K562 (cell line): ENCODE results near the gene SS18L1. TPM values are rescaled to one million over a fixed set of nuclear protein-coding genes. Genes with fewer than 3 reads are reported as not detected.

Experiments used
- ATAC-seq: fragments of 200-7000 bp; cut with Tn5 transposase; 3 replicates; pipeline ENCODE4 v1.9.1; 2020; ENCODE audit warnings: moderate library complexity
- BruUV-seq: library from RNA; stranded (reverse); fragments of 400-500 nt; replicated peaks from 2 replicates; lab custom pipeline; 2021; lab: Mats Ljungman, UMichigan
- CTCF ChIA-PET: fragments of 300-600 bp; formaldehyde crosslinking; extraction: SDS; loops from one replicate; lab custom pipeline; 2021; ENCODE audit warnings: low intra/inter-chr PET ratio; lab: Yijun Ruan, JAX
- POLR2A ChIA-PET: fragments of 300-600, 350-650 bp; sonication (Branson Sonifier 250); formaldehyde crosslinking; extraction: SDS; loops from one replicate; lab custom pipeline; 2021; ENCODE audit warnings: antibody characterized with exemption, inconsistent platforms; lab: Yijun Ruan, JAX
- DNase-seq, 4 experiments: peaks; one replicate each; pipeline versions ENCODE4 v3.0.0 to v3.0.0-alpha.2; 2011 to 2018; ENCODE audit warnings: low spot score in 3 of 4, mixed read lengths in 3 of 4; ENCODE audit errors: extremely low read depth in 1 of 4
- FAIRE-seq: peaks from 2 replicates; lab custom pipeline; 2011; peaks lifted over from hg19 to GRCh38; lab: Jason Lieb, UNC
- H2AFZ ChIP-seq: 2 replicates; pipeline ENCODE4 v1.6.0; 2011; ENCODE audit warnings: low read depth, low read length, control low read depth, inconsistent platforms
- H3K27ac ChIP-seq: fragments of 200-600 bp; 3 replicates; pipeline ENCODE4 v1.8.0; 2011; ENCODE audit warnings: low read depth, mild to moderate bottlenecking, control low read depth, inconsistent platforms, low read length, moderate library complexity, mixed read lengths; ENCODE audit errors: extremely low read depth
- H3K27me3 ChIP-seq, 2 experiments: fragments of 300-600 bp in 1 of 2; 2 replicates in 1 of 2; 3 replicates in 1 of 2; pipeline versions ENCODE4 v1.6.0 to v1.8.0; 2011; ENCODE audit warnings: inconsistent platforms in 2 of 2, low read length in 2 of 2, mild to moderate bottlenecking in 1 of 2, mixed read lengths in 1 of 2, moderate library complexity in 1 of 2; ENCODE audit not compliant: control insufficient read depth in 2 of 2, insufficient read depth in 2 of 2
- H3K36me3 ChIP-seq: fragments of 300-600 bp; 3 replicates; pipeline ENCODE4 v1.8.0; 2011; ENCODE audit warnings: mild to moderate bottlenecking, low read length, inconsistent platforms; ENCODE audit not compliant: control insufficient read depth, insufficient read depth
- H3K4me1 ChIP-seq, 2 experiments: fragments of 200-600 bp in 1 of 2; replicated peaks in 1 of 2; 2 replicates in 1 of 2; 3 replicates in 1 of 2; pipeline versions ENCODE4 v1.5.1 to v1.8.0; 2011; ENCODE audit warnings: inconsistent platforms in 2 of 2, low read length in 2 of 2, mild to moderate bottlenecking in 1 of 2, mixed read lengths in 1 of 2, moderate library complexity in 1 of 2; ENCODE audit not compliant: control insufficient read depth in 2 of 2, insufficient read depth in 2 of 2
- H3K4me2 ChIP-seq: 2 replicates; pipeline ENCODE4 v1.6.1; 2011; ENCODE audit warnings: low read length, control low read depth, inconsistent platforms, mixed read lengths; ENCODE audit not compliant: insufficient read depth
- H3K4me3 ChIP-seq: fragments of 200-600 bp; sonication (generic), shearing (Covaris generic); 2 replicates; pipeline ENCODE4 v1.5.1; 2016; ENCODE audit warnings: control low read depth, inconsistent platforms
- H3K79me2 ChIP-seq: fragments of 200-600 bp; 3 replicates; pipeline ENCODE4 v1.8.0; 2011; ENCODE audit warnings: low read length, inconsistent platforms; ENCODE audit not compliant: control insufficient read depth, insufficient read depth
- H3K9ac ChIP-seq, 2 experiments: 2 replicates each; pipeline versions ENCODE4 v1.6.0 to v1.6.1; 2011; ENCODE audit warnings: low read depth in 2 of 2, low read length in 2 of 2, control low read depth in 1 of 2, inconsistent platforms in 1 of 2, mild to moderate bottlenecking in 1 of 2, mixed read lengths in 1 of 2; ENCODE audit not compliant: insufficient read depth in 1 of 2
- H3K9me1 ChIP-seq: one replicate; pipeline ENCODE4 v1.6.0; 2011; ENCODE audit warnings: inconsistent platforms, mild to moderate bottlenecking, low read length, moderate library complexity; ENCODE audit not compliant: control insufficient read depth, insufficient read depth
- H3K9me3 ChIP-seq: replicated peaks from 2 replicates; pipeline ENCODE4 v1.5.1; 2011; ENCODE audit warnings: low read depth, low read length, inconsistent platforms; ENCODE audit not compliant: control insufficient read depth, insufficient read depth
- H4K20me1 ChIP-seq: replicated peaks from 2 replicates; pipeline ENCODE4 v1.6.1; 2011; ENCODE audit warnings: low read length, inconsistent platforms, mixed read lengths; ENCODE audit not compliant: control insufficient read depth, insufficient read depth
- KAT7 ChIP-seq: sonication (generic); formaldehyde crosslinking; IDR thresholded peaks from 2 replicates; pipeline ENCODE4 v1.8.0; 2022; ENCODE audit warnings: missing genetic modification reagents, mild to moderate bottlenecking, borderline replicate concordance
- MECOM ChIP-seq: fragments of 250-450 bp; sonication (Bioruptor Pico); IDR thresholded peaks from 2 replicates; pipeline ENCODE4 v1.8.0; 2022; ENCODE audit warnings: inconsistent platforms
- POLR2G ChIP-seq: fragments of 200-400 bp; formaldehyde crosslinking; IDR thresholded peaks from 2 replicates; pipeline ENCODE4 v1.6.1; 2017; ENCODE audit warnings: low read depth, mild to moderate bottlenecking, antibody characterized with exemption, low read length, moderate library complexity
- PYGO2 ChIP-seq: fragments of 450-650 bp; IDR thresholded peaks from 2 replicates; pipeline ENCODE4 v1.6.1; 2016; ENCODE audit warnings: mild to moderate bottlenecking, missing genetic modification characterization, moderate library complexity, missing compliant biosample characterization
- RBFOX2 ChIP-seq: fragments of 200-400 bp; formaldehyde crosslinking; IDR thresholded peaks from 2 replicates; pipeline ENCODE4 v1.6.1; 2017; ENCODE audit warnings: low read depth, mild to moderate bottlenecking, low read length, moderate library complexity
- WGBS: fragments of 100-300 bp; shearing (Covaris generic); methylation state at CpG from one replicate; pipeline ENCODE4 v1.1.6; 2016; ENCODE audit warnings: low coverage, mixed read lengths; ENCODE audit not compliant: insufficient coverage; ENCODE audit errors: missing lambda C conversion rate; 5-methylcytosine and 5-hydroxymethylcytosine counted together
- in situ Hi-C: fragments of 300-500 bp; cut with MboI; formaldehyde crosslinking; loops from 4 replicates; pipeline ENCODE4 v1.15.0; 2018; ENCODE audit warnings: inconsistent platforms, mixed read lengths
- intact Hi-C: fragments of 100-400 bp; cut with micrococcal nuclease; formaldehyde crosslinking; loops from 2 replicates; pipeline ENCODE4 v1.14.2; 2022
- polyA plus RNA-seq, 8 experiments: library from polyadenylated mRNA; depleted of rRNA in 4 of 8; stranded (reverse) in 5 of 8; unstranded in 3 of 8; fragments of >200 nt; fragmentation: Nextera tagmentation in 2 of 8; fragmentation: Illumina TruSeq in 1 of 8; extraction: Ambion mirVana in 2 of 8; extraction: Trizol in 1 of 8; gene quantifications; 2 replicates each; pipeline versions ENCODE4 v1.2.1 to v1.2.3, GENCODE V29; 2011 to 2014; ENCODE audit warnings: inconsistent platforms in 1 of 8, missing spikeins in 1 of 8
- total RNA-seq, 7 experiments: library from RNA; depleted of rRNA in 6 of 7; stranded (reverse); fragments of >200 nt in 6 of 7; fragmentation: Illumina TruSeq in 2 of 7; extraction: Trizol in 2 of 7; gene quantifications; 2 replicates each; pipeline versions ENCODE4 v1.2.1 to v1.2.3, GENCODE V29; 2011 to 2021; ENCODE audit warnings: low replicate concordance in 1 of 7

SS18L1 gene
- total and polyA plus RNA-seq, 9 of the 15 experiments (the other 6 are each of a cell fraction or from before 2014, with no cell fraction given), result 2.7 to 28.3 (median 15.1) TPM

DNA sequence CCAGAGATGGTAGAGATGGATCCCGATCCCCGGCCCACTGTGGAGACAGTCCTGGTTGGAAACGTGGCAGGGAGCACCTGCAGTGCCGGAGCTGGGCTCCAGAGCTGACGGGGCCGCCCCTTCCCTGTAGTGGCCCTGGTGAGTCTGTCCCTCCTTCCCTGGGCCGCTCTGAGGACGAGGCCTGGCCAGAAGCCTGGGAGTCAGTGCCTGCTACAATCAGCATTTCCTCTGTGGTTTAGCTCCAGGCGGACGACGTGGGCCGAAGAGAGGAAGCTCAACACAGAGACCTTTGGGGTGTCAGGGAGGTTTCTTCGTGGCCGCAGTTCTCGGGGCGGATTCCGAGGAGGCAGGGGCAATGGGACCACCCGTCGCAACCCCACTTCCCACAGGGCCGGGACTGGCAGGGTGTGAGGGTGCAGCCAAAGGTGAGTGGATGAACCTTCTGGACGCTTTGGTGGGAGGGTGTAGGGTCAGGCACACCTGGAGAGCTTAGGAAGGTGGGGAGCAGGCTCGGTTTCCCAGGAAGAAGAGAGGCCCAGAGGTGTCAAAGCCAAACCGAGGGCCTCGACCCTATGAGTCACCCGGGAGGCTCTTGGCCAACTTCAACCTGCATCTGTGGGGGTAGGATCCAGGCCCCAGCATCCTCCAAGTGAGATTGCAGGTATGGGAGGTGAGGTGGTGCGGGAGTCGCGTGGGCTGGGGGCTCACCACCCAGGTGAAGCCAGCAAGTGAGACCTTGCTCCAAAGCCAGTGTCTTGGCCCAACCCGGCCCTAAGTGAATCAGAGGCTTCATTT, 10.3 kb upstream of the SS18L1 start:
- DNase-seq (no peak), ATAC-seq (no peak), FAIRE-seq (no peak)
- BruUV-seq, result no TSS peak
- Histone ChIP-seq H3K9me3 (no peaks in the 10 kb centered on the region), H3K4me1 (peaks cover 0 to 4% of the 10 kb centered on the region in 2 experiments; a peak in 1 of 5 replicates), H3K9ac (no peak overlapping the region), H2AFZ (no peak overlapping the region), H4K20me1 (peaks cover 19% of the 10 kb centered on the region), H3K4me2 (no peak overlapping the region), H3K9me1 (no peaks in the 10 kb centered on the region), H3K36me3 (peaks cover 97% of the 10 kb centered on the region), H3K27ac (no peak overlapping the region), H3K27me3 (no peaks in the 10 kb centered on the region), H3K79me2 (no peaks in the 10 kb centered on the region), H3K4me3 (no peak overlapping the region)
- ChIA-PET POLR2A (interaction anchor here (0.6 to 7.8 kb wide), 8 partner anchors 8 to 122 kb away, joined by 3 to 78 read pairs (median 4); partner anchors contain the start of genes LSM14B and TAF4), CTCF (no interaction called here)
- in situ Hi-C loops, result no loop called here
- WGBS, result 92% methylated on average over 22 of the region's 29 CpGs
- TF ChIP-seq PYGO2 (tag) (no peak), MECOM (CRISPR knock-in tag) (no peak), RBFOX2 (0 out of 2 replicates have a peak, but pooled peaks have one; percentile 32), KAT7 (no peak), POLR2G (peak; percentile 10; the same call in 1 of the 2 replicates)
- intact Hi-C loops, result no loop called here
